ENCODE data around the gene PHACTR3.

Gene PHACTR3

DNA sequence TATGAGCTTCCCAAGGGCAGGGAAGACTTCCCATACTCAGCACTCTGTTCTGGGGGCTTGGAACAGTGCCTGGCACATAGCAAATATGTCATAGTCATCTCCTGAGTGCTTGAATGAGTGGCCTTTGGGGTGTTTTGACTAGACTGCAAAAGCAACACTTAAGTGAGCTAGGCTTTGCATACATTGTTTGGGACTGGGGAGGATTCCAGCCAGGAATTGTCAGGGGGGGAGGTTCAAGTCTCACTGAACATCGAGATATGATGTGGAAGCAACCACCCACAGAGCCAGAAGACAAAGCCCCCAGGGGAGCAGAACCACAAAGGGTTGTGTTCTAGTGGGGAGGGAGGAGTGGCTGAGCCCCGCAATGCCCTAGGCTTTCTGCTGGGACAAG lies 230.7 kb downstream of the PHACTR3 start:
- POLR2A ChIA-PET: no interaction called here

DNA sequence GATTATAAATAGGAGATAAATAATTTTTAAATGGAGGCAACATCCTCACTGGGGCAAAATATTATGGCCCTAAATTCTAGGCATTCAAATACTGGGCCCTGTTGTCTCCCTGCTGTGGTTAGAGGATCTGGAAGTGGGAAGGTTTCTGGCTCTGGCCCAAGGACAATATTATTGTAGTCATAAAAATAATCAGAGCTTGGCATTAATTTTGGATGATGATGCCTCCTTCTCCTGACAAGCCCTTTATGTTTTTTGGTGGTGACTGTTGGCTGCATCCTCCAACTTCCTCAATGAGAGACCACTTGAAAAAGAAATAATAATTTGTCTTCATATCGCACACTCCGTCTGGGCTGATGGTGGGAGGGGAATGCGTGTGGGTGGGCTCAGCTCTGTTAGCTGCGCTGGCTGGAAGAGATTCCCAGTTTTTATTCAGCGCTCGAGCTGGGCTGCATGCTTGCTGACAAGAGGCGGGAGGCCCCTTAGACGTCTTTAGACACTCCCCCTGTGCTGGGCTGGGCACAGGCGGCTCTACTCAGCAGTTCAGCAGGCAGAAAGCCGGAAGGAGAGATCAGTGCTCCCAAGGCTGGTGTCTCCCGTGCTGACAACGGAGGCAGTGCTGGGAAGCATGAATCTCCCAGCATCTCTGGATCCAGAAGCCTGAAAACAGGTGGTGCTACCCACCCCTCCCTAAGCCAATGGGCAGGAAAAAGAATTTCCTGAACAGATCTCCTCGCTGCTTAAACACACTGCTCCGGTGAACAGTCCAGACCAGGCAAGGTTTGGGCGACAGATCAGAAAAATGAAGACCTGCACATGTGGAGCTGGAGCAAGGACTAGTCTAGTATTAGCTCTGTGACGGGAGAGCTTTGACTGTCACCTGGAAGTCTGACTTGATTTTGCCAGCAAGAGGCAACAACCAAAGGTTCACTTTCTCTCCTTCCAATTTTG lies 231.4 kb downstream of the PHACTR3 start:
- H3K4me3 ChIP-seq (ENCODE audit: low read depth, low read length): no peak overlapping the region; the same call in 1 of the 2 replicates
- POLR2A ChIA-PET: no interaction called here
- TF ChIP-seq, protein P1, sequence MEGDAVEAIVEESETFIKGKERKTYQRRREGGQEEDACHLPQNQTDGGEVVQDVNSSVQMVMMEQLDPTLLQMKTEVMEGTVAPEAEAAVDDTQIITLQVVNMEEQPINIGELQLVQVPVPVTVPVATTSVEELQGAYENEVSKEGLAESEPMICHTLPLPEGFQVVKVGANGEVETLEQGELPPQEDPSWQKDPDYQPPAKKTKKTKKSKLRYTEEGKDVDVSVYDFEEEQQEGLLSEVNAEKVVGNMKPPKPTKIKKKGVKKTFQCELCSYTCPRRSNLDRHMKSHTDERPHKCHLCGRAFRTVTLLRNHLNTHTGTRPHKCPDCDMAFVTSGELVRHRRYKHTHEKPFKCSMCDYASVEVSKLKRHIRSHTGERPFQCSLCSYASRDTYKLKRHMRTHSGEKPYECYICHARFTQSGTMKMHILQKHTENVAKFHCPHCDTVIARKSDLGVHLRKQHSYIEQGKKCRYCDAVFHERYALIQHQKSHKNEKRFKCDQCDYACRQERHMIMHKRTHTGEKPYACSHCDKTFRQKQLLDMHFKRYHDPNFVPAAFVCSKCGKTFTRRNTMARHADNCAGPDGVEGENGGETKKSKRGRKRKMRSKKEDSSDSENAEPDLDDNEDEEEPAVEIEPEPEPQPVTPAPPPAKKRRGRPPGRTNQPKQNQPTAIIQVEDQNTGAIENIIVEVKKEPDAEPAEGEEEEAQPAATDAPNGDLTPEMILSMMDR (IDR thresholded peaks at IDR 0.05; ENCODE audit: insufficient read depth, low read length, missing control alignments): no peak
- CTCF ChIA-PET: interaction anchor here (5.9 kb wide), 1 partner anchor 14 kb away, joined by 33 read pairs; no protein-coding TSS in a partner anchor
- no peak for DNase-seq (ENCODE audit: low read depth, low spot score)

More for the DNA sequence above, 230.7 kb downstream of the PHACTR3 start:
- TF ChIP-seq, protein P1 (IDR thresholded peaks at IDR 0.05; ENCODE audit: insufficient read depth, low read length, missing control alignments): no peak
- CTCF ChIA-PET: interaction anchor here (5.9 kb wide), 1 partner anchor 14 kb away, joined by 33 read pairs; no protein-coding TSS in a partner anchor
- no peak overlapping the region for H3K4me3 ChIP-seq (ENCODE audit: low read depth, low read length)
- no peak for DNase-seq (ENCODE audit: low read depth, low spot score)

DNA sequence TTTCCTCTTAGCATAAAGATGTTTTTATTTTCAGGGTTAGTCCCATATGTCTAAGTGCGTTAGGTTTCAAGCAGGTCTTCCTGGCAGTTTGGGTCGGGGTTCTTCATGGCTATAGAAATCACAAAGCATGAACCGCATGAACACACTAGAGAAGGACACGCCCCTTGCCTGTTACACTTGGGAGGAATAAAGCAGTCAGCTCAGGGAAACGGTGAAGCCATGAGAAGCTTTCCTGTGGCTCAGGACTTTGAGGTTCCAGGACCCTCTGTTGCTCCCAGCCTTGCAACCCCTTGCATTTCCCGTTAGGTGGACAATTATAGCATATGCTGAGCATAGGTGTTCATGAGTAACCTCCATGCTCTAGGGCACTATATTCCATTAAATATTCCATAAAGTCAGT lies 232.4 kb downstream of the PHACTR3 start:
- CTCF ChIA-PET: interaction anchor here (5.9 kb wide), 1 partner anchor 13 kb away, joined by 33 read pairs; no protein-coding TSS in a partner anchor
- no peak for DNase-seq (ENCODE audit: low read depth, low spot score)
- TF ChIP-seq, protein P1 (IDR thresholded peaks at IDR 0.05; ENCODE audit: insufficient read depth, low read length, missing control alignments): no peak
- POLR2A ChIA-PET: no interaction called here
- H3K4me3 ChIP-seq (ENCODE audit: low read depth, low read length): no peak overlapping the region

DNA sequence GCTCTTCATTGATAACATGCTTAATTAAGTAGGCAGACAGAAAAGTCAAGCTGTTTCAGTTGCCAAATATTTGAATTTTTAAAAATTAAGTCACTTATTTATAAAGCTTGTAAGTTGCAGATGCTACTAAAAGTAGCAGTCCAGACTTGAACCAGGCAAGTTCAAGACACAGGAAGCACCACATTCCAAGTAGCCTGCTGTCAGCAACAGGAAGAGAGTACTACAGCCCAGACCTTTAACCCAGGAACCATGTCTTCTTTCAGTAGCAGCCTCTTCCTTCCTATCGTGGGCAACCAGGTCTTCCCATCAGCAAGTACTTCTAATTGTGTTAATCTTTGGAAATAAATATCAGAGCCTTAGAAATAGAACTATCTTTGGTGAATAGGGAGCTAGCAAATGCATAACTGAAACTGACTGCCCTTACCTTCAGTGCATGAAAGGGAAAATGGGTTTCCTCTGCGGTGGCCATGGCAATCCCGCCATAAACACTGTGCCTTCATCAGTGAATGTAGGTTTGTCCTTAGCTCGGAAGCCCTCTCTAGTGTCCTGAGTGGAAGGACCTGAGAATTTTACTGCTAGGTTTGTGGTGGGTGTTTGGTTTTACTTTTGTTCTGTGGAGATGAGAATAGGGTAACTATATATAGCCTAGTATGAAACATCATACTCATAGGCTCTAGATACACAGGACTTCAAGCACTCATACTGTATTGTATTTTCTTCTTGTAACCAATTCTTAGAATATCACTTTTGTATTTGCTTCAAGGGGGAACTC lies 233.5 kb downstream of the PHACTR3 start:
- no peak overlapping the region for H3K4me3 ChIP-seq (ENCODE audit: low read depth, low read length)
- TF ChIP-seq, protein P1 (IDR thresholded peaks at IDR 0.05; ENCODE audit: insufficient read depth, low read length, missing control alignments): no peak
- no peak for DNase-seq (ENCODE audit: low read depth, low spot score)
- ChIA-PET POLR2A (no interaction called here), CTCF (interaction anchor here (0.9 to 5.9 kb wide), 2 partner anchors 12 to 55 kb away, joined by 3 to 33 read pairs; no protein-coding TSS in a partner anchor)

DNA sequence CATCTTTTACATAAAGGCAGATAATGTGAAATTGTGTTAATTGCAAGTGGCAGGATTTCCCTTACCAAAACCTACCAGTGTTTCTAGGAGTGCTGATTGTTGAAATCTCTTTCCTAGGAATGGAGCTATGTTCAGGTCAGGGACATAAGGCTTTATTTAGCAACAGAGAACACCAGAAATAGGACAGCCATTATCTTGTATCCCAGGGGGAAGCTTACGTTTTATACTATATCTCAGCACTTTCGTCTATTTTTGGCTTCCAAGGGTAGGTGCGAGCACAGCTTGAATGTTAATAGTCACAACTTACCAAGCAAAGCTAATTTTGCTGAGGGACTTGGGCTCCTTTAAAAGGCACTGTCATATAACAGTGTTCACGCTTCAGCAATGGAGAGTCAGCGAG lies 235.1 kb downstream of the PHACTR3 start:
- DNase-seq (ENCODE audit: low read depth, low spot score): no peak
- POLR2A ChIA-PET: no interaction called here
- TF ChIP-seq, protein P1 (IDR thresholded peaks at IDR 0.05; ENCODE audit: insufficient read depth, low read length, missing control alignments): no peak
- no peak overlapping the region for H3K4me3 ChIP-seq (ENCODE audit: low read depth, low read length)
- CTCF ChIA-PET: interaction anchor here (1.5 to 5.9 kb wide), 2 partner anchors 10 to 56 kb away, joined by 3 to 33 read pairs; no protein-coding TSS in a partner anchor
